Nephron (organoid): ENCODE data around the gene CPXM2.

Source experiments
- H3K27ac Mint-ChIP-seq, 3 experiments: 2 replicates each; pipeline ENCODE4 v1.8.0; 2020; ENCODE audit warnings: mixed read lengths in 3 of 3, mild to moderate bottlenecking in 2 of 3, moderate library complexity in 1 of 3
- H3K27me3 Mint-ChIP-seq: 2 replicates; pipeline ENCODE4 v1.8.0; 2021; ENCODE audit warnings: low read depth, mild to moderate bottlenecking, moderate library complexity, mixed read lengths
- H3K36me3 Mint-ChIP-seq: 2 replicates; pipeline ENCODE4 v1.8.0; 2020; ENCODE audit warnings: low read depth, mixed read lengths
- H3K4me1 Mint-ChIP-seq: 2 replicates; pipeline ENCODE4 v1.8.0; 2020; ENCODE audit warnings: mixed read lengths
- H3K4me3 Mint-ChIP-seq, 3 experiments: 2 replicates each; pipeline ENCODE4 v1.8.0; 2020; ENCODE audit warnings: mild to moderate bottlenecking in 3 of 3, mixed read lengths in 3 of 3, moderate library complexity in 2 of 3
- H3K9me3 Mint-ChIP-seq: 2 replicates; pipeline ENCODE4 v1.8.0; 2020; ENCODE audit warnings: mixed read lengths
- CTCF ChIP-seq, 3 experiments: fragments of 200-600 bp; sonication (generic); IDR thresholded peaks; one replicate each; pipeline ENCODE4 v1.5.0; 2021; ENCODE audit warnings: antibody characterized with exemption in 3 of 3; ENCODE audit not compliant: unreplicated experiment in 3 of 3

CPXM2 gene

GRCh38 chr10:123891144-123892071 is at the start of gene CPXM2:
Gene CPXM2, minus strand, starts transcription at chr10:123891807. Its CDS starts 148 bp downstream, at chr10:123891659.
- Mint-ChIP-seq H3K4me3 (peak within 1 kb of the TSS; percentile 53 to 66 (median 65)), H3K27ac (no peak within 1 kb of the TSS), H3K4me1 (peaks cover 7% of the 10 kb centered on the region), H3K9me3 (no peaks in the 10 kb centered on the region), H3K36me3 (no peaks in the 10 kb centered on the region), H3K27me3 (peaks cover 74% of the 10 kb centered on the region)
- TF ChIP-seq CTCF (IDR thresholded peaks at IDR 0.05; ENCODE audit: unreplicated experiment in 3 of 3), result no peak

GRCh38 chr10:123939591-123939990 is 48.0 kb upstream of the CPXM2 start:
- Mint-ChIP-seq H3K4me1 (no peaks in the 10 kb centered on the region), H3K9me3 (peaks cover 5% of the 10 kb centered on the region), H3K27me3 (peaks cover 22% of the 10 kb centered on the region), H3K36me3 (no peaks in the 10 kb centered on the region), H3K4me3 (no peak overlapping the region), H3K27ac (no peak overlapping the region)
- TF ChIP-seq CTCF (IDR thresholded peaks at IDR 0.05; ENCODE audit: unreplicated experiment in 3 of 3), result no peak

- Mint-ChIP-seq H3K4me3 (no peak overlapping the region), H3K4me1 (no peaks in the 10 kb centered on the region), H3K27me3 (peaks cover 27% of the 10 kb centered on the region), H3K27ac (no peak overlapping the region), H3K9me3 (peaks cover 5% of the 10 kb centered on the region), H3K36me3 (no peaks in the 10 kb centered on the region)
- no peak for TF ChIP-seq CTCF (IDR thresholded peaks at IDR 0.05; ENCODE audit: unreplicated experiment in 3 of 3)
Observed at GRCh38 chr10:123938890-123939289, 47.3 kb upstream of the CPXM2 start.

GRCh38 chr10:123936426-123936825 is 44.8 kb upstream of the CPXM2 start:
- H3K9me3 Mint-ChIP-seq, result peaks cover 12% of the 10 kb centered on the region
- peaks cover 27% of the 10 kb centered on the region for H3K27me3 Mint-ChIP-seq
- no peak for TF ChIP-seq CTCF (IDR thresholded peaks at IDR 0.05; ENCODE audit: unreplicated experiment in 3 of 3)
- no peak overlapping the region for H3K4me3 Mint-ChIP-seq
- H3K36me3 Mint-ChIP-seq, result no peaks in the 10 kb centered on the region
- no peaks in the 10 kb centered on the region for H3K4me1 Mint-ChIP-seq
- H3K27ac Mint-ChIP-seq, result no peak overlapping the region

GRCh38 chr10:123935680-123936079 is 44.1 kb upstream of the CPXM2 start:
- no peaks in the 10 kb centered on the region for H3K4me1 Mint-ChIP-seq
- no peak for TF ChIP-seq CTCF (IDR thresholded peaks at IDR 0.05; ENCODE audit: unreplicated experiment in 3 of 3)
- no peaks in the 10 kb centered on the region for H3K36me3 Mint-ChIP-seq
- H3K27ac Mint-ChIP-seq, result no peak overlapping the region
- H3K9me3 Mint-ChIP-seq, result peaks cover 17% of the 10 kb centered on the region
- no peak overlapping the region for H3K4me3 Mint-ChIP-seq
- H3K27me3 Mint-ChIP-seq, result peaks cover 34% of the 10 kb centered on the region

GRCh38 chr10:123934846-123935245 is 43.2 kb upstream of the CPXM2 start:
- Mint-ChIP-seq H3K4me1 (no peaks in the 10 kb centered on the region), H3K4me3 (no peak overlapping the region), H3K36me3 (no peaks in the 10 kb centered on the region), H3K9me3 (peaks cover 20% of the 10 kb centered on the region), H3K27me3 (peaks cover 39% of the 10 kb centered on the region), H3K27ac (no peak overlapping the region)
- TF ChIP-seq CTCF (IDR thresholded peaks at IDR 0.05; ENCODE audit: unreplicated experiment in 3 of 3), result no peak
